Measurements from ENCODE around the gene PIK3R1.
A peak's percentile ranks its signal among the peaks of the same experiment; 100 is the strongest.
"Not testable (repeated sequence)": the region's sequence is repeated elsewhere in the genome, so short reads cannot be mapped to it uniquely, and the experiment has no call there.

PIK3R1 gene

GRCh38 chr5:68193481-68194036, 22.0 kb upstream of the PIK3R1 start:
- DNase-seq (ENCODE audit: low read depth): no peak

GRCh38 chr5:68194386-68194785, 21.2 kb upstream of the PIK3R1 start:
- DNase-seq (ENCODE audit: low read depth): no peak

GRCh38 chr5:68195137-68195536, 20.4 kb upstream of the PIK3R1 start:
- no peak for DNase-seq (ENCODE audit: low read depth)

GRCh38 chr5:68196876-68197275, 18.7 kb upstream of the PIK3R1 start:
- no peak for DNase-seq (ENCODE audit: low read depth)

GRCh38 chr5:68200288-68200687, 15.3 kb upstream of the PIK3R1 start:
- DNase-seq (ENCODE audit: low read depth): no peak

GRCh38 chr5:68210654-68211053, 4.9 kb upstream of the PIK3R1 start:
- not testable (repeated sequence) for DNase-seq (ENCODE audit: low read depth)

- no peak for DNase-seq (ENCODE audit: low read depth)
Observed at GRCh38 chr5:68214482-68215207, 911 bp upstream of the PIK3R1 start.

- DNase-seq (ENCODE audit: low read depth): peak; percentile 68
Observed at GRCh38 chr5:68215898-68216244, 315 bp downstream of the PIK3R1 start.

- peak; percentile 33 for DNase-seq (ENCODE audit: low read depth)
Observed at GRCh38 chr5:68216245-68217046, 890 bp downstream of the PIK3R1 start.

- DNase-seq (ENCODE audit: low read depth): no peak
Observed at GRCh38 chr5:68217047-68217355, 1.4 kb downstream of the PIK3R1 start.

GRCh38 chr5:68217528-68217927, 2.0 kb downstream of the PIK3R1 start:
- no peak for DNase-seq (ENCODE audit: low read depth)

- DNase-seq (ENCODE audit: low read depth): no peak
Observed at GRCh38 chr5:68219161-68219816, 3.7 kb downstream of the PIK3R1 start.

GRCh38 chr5:68220260-68220659, 4.7 kb downstream of the PIK3R1 start:
- DNase-seq (ENCODE audit: low read depth): no peak

- DNase-seq (ENCODE audit: low read depth): no peak
Observed at GRCh38 chr5:68220914-68221313, 5.4 kb downstream of the PIK3R1 start.

GRCh38 chr5:68221488-68221887, 5.9 kb downstream of the PIK3R1 start:
- DNase-seq (ENCODE audit: low read depth): no peak

- DNase-seq (ENCODE audit: low read depth): no peak
Observed at GRCh38 chr5:68222310-68222709, 6.8 kb downstream of the PIK3R1 start.

GRCh38 chr5:68222824-68223354, 7.3 kb downstream of the PIK3R1 start:
- DNase-seq (ENCODE audit: low read depth): no peak

- no peak for DNase-seq (ENCODE audit: low read depth)
Observed at GRCh38 chr5:68223904-68224303, 8.3 kb downstream of the PIK3R1 start.

- DNase-seq (ENCODE audit: low read depth): no peak
Observed at GRCh38 chr5:68224509-68225187, 9.1 kb downstream of the PIK3R1 start.

GRCh38 chr5:68225188-68225910, 9.8 kb downstream of the PIK3R1 start:
- DNase-seq (ENCODE audit: low read depth): no peak

- no peak for DNase-seq (ENCODE audit: low read depth)
Observed at GRCh38 chr5:68225911-68226545, 10.5 kb downstream of the PIK3R1 start.
